Gastroesophageal sphincter (tissue), 4 donors: ENCODE data around the gene LMF1. TPM values are rescaled to one million over a fixed set of nuclear protein-coding genes. Genes with fewer than 3 reads are reported as not detected.

Experiments
- ATAC-seq: fragments of 150-250 bp; one replicate; pipeline ENCODE4 v1.9.1; 2016; ENCODE audit warnings: mild to moderate bottlenecking, moderate library complexity
- H3K27ac ChIP-seq, 4 donors: fragments of 200-600 bp; sonication (generic) in 3 of 4; 1 replicate in 3 of 4; 2 replicates in 1 of 4; pipeline ENCODE4 v1.5.1; 2016 to 2019
- H3K27me3 ChIP-seq: fragments of 200-600 bp; sonication (generic); one replicate; pipeline ENCODE4 v1.5.1; 2019
- H3K36me3 ChIP-seq, 2 donors: fragments of 200-600 bp; sonication (generic); one replicate each; pipeline ENCODE4 v1.5.1; 2019; ENCODE audit warnings: control low read depth in 1 of 2
- H3K4me1 ChIP-seq, 3 donors: fragments of 200-600 bp; sonication (generic); 1 replicate in 2 of 3; 2 replicates in 1 of 3; pipeline ENCODE4 v1.5.1; 2016 to 2019; ENCODE audit warnings: control low read depth in 2 of 3
- H3K4me3 ChIP-seq, 2 donors: fragments of 200-600 bp; sonication (generic); one replicate each; pipeline ENCODE4 v1.5.1; 2019; ENCODE audit warnings: mild to moderate bottlenecking in 1 of 2, moderate library complexity in 1 of 2
- H3K9me3 ChIP-seq, 3 donors: fragments of 200-600 bp; sonication (generic); one replicate each; pipeline ENCODE4 v1.5.1; 2017 to 2019; ENCODE audit warnings: control low read depth in 2 of 3
- CTCF ChIP-seq, 4 experiments: fragments of 200-600 bp in 2 of 4; fragments of 450-650 bp in 2 of 4; sonication (generic) in 1 of 4; IDR thresholded peaks; one replicate each; pipeline ENCODE4 v1.5.1; 2017 to 2019; ENCODE audit warnings: antibody characterized with exemption in 4 of 4, mild to moderate bottlenecking in 2 of 4, moderate library complexity in 2 of 4
- EP300 ChIP-seq: sonication (generic); formaldehyde crosslinking; IDR thresholded peaks from one replicate; pipeline ENCODE4 v1.6.1; 2017; ENCODE audit warnings: antibody characterized with exemption, mild to moderate bottlenecking
- POLR2A ChIP-seq, 2 donors: fragments of 450-650 bp; IDR thresholded peaks; one replicate each; pipeline ENCODE4 v1.6.1; 2017; ENCODE audit warnings: antibody characterized with exemption in 2 of 2, mild to moderate bottlenecking in 2 of 2, moderate library complexity in 1 of 2
- POLR2AphosphoS5 ChIP-seq: sonication (generic); formaldehyde crosslinking; IDR thresholded peaks from one replicate; pipeline ENCODE4 v1.6.1; 2017; ENCODE audit warnings: antibody characterized with exemption
- WGBS, 2 donors: methylation state at CpG; one replicate each; pipeline ENCODE4 v1.1.5; 2018; ENCODE audit warnings: low coverage in 1 of 2; 5-methylcytosine and 5-hydroxymethylcytosine counted together
- total RNA-seq, 4 donors: library from RNA; depleted of rRNA; stranded (reverse); fragments of >200 nt; gene quantifications; one replicate each; pipeline ENCODE4 v1.1.0, GENCODE V29; 2016

LMF1 gene
- total RNA-seq, 4 donors from 2014 or later = 13.7 to 57.3 (median 20.9) TPM

GRCh38 chr16:924806-925205, 46.0 kb downstream of the LMF1 start:
- 95 to 100% methylated on average over 1 to 13 of the region's 13 CpGs for WGBS, 2 donors
- Histone ChIP-seq H3K4me1 (peaks cover 0 to 12% (median 3%) of the 10 kb centered on the region in 3 donors), H3K36me3 (peaks cover 0 to 63% of the 10 kb centered on the region in 2 donors), H3K27me3 (no peaks in the 10 kb centered on the region), H3K4me3 (no peak overlapping the region), H3K9me3 (no peaks in the 10 kb centered on the region), H3K27ac (no peak overlapping the region)
- no peak for TF ChIP-seq EP300
- TF ChIP-seq CTCF (IDR thresholded peaks at IDR 0.05) = no peak
- no peak for TF ChIP-seq POLR2AphosphoS5
- TF ChIP-seq POLR2A (IDR thresholded peaks at IDR 0.05) = no peak
- ATAC-seq = no peak

- WGBS, 2 donors = 64 to 84% methylated on average over 4 to 5 of the region's 5 CpGs
- Histone ChIP-seq H3K9me3 (no peaks in the 10 kb centered on the region), H3K27ac (no peak overlapping the region), H3K27me3 (no peaks in the 10 kb centered on the region), H3K36me3 (peaks cover 0 to 63% of the 10 kb centered on the region in 2 donors), H3K4me3 (no peak overlapping the region), H3K4me1 (peaks cover 0 to 14% (median 4%) of the 10 kb centered on the region in 3 donors)
- no peak for ATAC-seq
- TF ChIP-seq EP300 (no peak), POLR2A (IDR thresholded peaks at IDR 0.05) (no peak), CTCF (IDR thresholded peaks at IDR 0.05) (no peak), POLR2AphosphoS5 (no peak)
Observed at GRCh38 chr16:924063-924462, 46.7 kb downstream of the LMF1 start.

GRCh38 chr16:923184-923583, 47.6 kb downstream of the LMF1 start:
- Histone ChIP-seq H3K9me3 (no peaks in the 10 kb centered on the region), H3K4me3 (no peak overlapping the region), H3K4me1 (peaks cover 0 to 14% (median 4%) of the 10 kb centered on the region in 3 donors), H3K27me3 (no peaks in the 10 kb centered on the region), H3K36me3 (peaks cover 0 to 69% of the 10 kb centered on the region in 2 donors), H3K27ac (no peak overlapping the region)
- no peak for TF ChIP-seq POLR2A (IDR thresholded peaks at IDR 0.05)
- TF ChIP-seq CTCF (IDR thresholded peaks at IDR 0.05) = no peak
- no peak for TF ChIP-seq POLR2AphosphoS5
- no peak for TF ChIP-seq EP300
- 93% methylated on average over 3 of the region's 9 CpGs; no CpG with 5 or more reads in 1 of the 2 donors for WGBS, 2 donors
- ATAC-seq = no peak

- 84 to 100% methylated on average over 3 to 8 of the region's 13 CpGs for WGBS, 2 donors
- Histone ChIP-seq H3K4me1 (peaks cover 0 to 14% (median 4%) of the 10 kb centered on the region in 3 donors), H3K27ac (no peak overlapping the region), H3K4me3 (no peak overlapping the region), H3K27me3 (no peaks in the 10 kb centered on the region), H3K9me3 (no peaks in the 10 kb centered on the region), H3K36me3 (peaks cover 0 to 70% of the 10 kb centered on the region in 2 donors)
- ATAC-seq = no peak
- no peak for TF ChIP-seq CTCF (IDR thresholded peaks at IDR 0.05)
- TF ChIP-seq POLR2AphosphoS5 = no peak
- TF ChIP-seq POLR2A (IDR thresholded peaks at IDR 0.05) = no peak
- TF ChIP-seq EP300 = no peak
Observed at GRCh38 chr16:922051-922450, 48.7 kb downstream of the LMF1 start.

GRCh38 chr16:921321-921905, 49.4 kb downstream of the LMF1 start:
- no peak overlapping the region for H3K4me3 ChIP-seq
- WGBS, 2 donors = 92 to 98% methylated on average over 12 to 13 of the region's 32 CpGs

More at GRCh38 chr16:921321-921905, 49.4 kb downstream of the LMF1 start:
- TF ChIP-seq CTCF (IDR thresholded peaks at IDR 0.05) (no peak), EP300 (no peak), POLR2AphosphoS5 (no peak), POLR2A (IDR thresholded peaks at IDR 0.05) (no peak)
- H3K9me3 ChIP-seq = no peaks in the 10 kb centered on the region
- H3K27me3 ChIP-seq = no peaks in the 10 kb centered on the region
- peaks cover 0 to 66% of the 10 kb centered on the region in 2 donors for H3K36me3 ChIP-seq
- ATAC-seq = no peak
- no peak overlapping the region for H3K27ac ChIP-seq
- peaks cover 0 to 14% (median 4%) of the 10 kb centered on the region in 3 donors for H3K4me1 ChIP-seq
